ENCODE measurements around the gene MIPOL1.
A peak's percentile ranks its signal among the peaks of the same experiment; 100 is the strongest.
"Not testable (repeated sequence)": the region's sequence is repeated elsewhere in the genome, so short reads cannot be mapped to it uniquely, and the experiment has no call there.

The MIPOL1 gene

DNA sequence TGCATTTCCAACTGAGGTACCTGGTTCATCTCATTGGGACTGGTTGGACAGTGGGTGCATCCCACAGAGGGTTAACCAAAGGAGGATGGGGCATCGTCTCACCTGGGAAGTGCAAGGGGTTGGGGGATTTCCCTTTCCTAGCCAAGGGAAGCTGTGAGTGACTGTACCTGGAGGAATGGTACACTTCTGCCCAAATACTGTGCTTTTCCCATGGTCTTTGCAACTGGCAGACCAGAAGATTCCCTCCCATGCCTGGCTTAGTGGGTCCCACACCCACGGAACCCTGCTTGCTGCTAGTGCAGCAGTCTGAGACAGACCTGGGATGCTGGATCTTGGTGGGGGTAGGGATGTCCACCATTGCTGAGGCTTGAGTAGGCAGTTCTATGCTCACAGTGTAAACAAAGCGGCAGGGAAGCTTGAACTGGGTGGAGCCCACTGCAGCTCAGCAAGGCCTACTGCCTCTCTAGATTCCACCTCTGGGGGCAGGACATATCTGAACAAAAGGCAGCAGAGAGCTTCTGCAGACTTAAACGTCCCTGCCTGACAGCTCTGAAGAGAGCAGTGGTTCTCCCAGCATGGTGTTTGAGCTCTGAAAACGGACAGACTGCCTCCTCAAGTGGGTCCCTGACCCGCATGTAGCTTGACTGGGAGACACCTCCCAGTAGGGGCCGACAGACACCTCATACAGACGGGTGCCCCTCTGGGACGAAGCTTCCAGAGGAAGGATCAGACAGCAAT lies 9.7 kb upstream of the MIPOL1 start:
- not testable (repeated sequence) for DNase-seq

DNA sequence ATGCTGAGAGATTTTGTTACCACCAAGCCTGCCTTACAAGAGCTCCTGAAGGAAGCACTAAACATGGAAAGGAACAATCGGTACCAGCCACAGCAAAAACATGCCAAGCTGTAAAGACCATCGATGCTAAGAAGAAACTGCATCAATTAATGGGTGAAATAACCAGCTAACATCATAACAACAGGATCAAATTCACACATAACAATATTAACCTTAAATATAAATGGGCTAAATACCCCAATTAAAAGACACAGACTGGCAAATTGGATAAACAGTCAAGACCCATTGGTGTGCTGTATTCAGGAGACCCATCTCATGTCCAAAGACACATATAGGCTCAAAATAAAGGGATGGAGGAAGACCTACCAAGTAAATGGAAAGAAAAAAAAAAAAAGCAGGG lies 8.0 kb upstream of the MIPOL1 start:
- DNase-seq, result not testable (repeated sequence)

DNA sequence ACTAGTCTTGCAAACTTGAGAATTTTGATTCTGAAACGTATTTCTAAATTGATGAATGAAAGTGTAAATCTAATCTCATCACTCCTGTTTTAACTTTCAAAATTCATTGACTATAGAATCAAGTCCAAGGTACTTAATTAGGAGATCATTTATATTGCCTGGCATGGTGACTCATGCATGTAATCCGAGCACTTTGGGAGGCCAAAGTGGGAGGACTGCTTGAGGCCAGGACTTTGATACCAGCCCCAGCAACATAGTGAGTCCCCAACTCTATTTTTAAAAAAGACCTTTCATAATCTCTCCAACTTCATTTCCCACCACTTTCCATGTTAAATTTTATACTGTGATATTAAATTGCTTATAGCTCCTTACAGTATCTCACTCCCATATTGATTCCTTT lies 3.0 kb upstream of the MIPOL1 start:
- DNase-seq, result no peak

DNA sequence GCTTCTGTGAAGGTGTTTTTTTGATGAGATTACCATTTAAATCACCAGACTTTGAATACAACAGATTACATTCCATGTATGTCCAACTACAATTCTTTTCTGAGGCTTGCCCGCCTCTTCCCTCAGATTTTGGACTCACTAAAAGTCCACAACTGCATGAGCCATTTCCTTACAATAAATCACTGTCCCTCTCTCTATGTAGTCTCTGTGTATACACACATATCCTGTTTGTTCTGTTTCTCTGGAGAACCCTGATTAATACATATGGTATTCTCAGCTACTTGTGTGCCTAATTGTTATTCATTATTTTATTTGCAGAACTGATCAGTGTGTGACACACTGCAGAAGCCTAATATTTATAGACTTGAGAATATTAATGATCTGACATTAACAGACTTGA lies 2.4 kb upstream of the MIPOL1 start:
- DNase-seq, result no peak

DNA sequence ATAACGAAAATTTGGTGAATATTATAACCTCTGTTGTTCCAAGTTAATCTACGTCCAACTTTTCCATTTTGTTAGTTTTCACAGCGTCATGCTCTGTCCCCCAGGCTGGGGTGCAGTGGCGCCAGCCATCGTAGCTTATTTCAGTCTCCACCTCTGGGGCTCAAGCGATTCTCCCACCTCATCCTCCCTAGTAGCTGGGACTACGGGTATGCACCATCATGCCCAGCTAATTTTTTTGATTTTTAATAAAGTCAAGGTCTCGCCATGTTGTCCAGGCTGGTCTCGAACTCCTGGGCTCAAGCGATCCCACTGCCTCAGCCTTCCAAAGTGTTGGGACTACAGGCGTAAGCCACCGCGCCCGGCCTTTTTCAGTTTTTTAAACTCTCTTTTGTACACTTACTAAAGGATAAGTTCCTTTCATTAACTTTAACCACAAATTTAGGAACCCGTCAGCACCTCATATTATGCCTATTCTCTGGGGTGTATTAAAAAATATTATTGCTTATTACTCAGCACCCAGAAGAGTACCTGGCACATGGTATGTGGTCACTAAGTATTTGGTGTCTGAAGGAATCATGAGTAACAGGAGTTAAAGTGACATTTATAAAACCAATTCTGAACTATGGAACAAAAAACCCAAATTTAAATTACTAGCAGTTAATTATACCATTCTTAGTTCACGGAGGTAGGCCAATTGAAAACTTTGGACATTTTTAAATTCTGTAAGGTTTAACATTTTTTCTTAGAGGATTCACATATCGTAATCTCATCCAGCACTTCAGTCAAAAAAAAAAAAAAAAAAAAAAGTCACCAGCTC lies 925 bp upstream of the MIPOL1 start:
- DNase-seq, result no peak

DNA sequence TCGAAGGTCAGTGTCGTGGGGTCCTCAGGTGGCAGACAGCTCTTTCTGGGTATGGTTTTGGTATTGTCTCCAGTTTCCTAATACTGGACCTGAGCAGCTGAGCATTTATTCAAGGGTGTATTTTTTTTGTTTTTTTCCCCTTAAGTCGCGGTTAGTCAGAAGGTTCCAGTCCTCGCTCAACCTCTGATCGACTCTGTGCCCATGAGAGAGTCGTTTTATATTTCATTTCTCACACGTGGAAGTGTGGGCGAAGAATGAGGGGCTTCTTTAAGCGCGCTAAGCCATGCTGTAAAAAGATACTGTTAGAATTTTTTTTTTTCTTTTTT lies 499 bp downstream of the MIPOL1 start:
- DNase-seq, result no peak

DNA sequence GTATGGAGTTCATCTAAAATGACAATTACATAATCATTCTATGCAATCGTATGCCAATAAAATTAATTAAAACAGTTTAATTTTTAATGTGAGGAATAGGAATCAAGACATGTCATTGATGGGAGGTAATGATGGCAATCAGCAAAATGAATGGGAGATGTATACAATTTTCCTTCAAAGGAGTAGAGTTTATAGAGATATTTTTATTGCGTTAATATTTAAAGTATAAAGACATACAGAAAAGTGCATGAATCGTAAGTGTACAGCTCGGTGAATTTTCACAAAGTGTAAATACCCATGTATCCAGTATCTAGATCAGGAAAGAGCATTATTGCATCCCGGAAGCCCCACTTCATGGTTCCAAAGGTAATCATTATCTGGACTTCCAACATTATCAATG lies 1.2 kb downstream of the MIPOL1 start:
- DNase-seq, result no peak

DNA sequence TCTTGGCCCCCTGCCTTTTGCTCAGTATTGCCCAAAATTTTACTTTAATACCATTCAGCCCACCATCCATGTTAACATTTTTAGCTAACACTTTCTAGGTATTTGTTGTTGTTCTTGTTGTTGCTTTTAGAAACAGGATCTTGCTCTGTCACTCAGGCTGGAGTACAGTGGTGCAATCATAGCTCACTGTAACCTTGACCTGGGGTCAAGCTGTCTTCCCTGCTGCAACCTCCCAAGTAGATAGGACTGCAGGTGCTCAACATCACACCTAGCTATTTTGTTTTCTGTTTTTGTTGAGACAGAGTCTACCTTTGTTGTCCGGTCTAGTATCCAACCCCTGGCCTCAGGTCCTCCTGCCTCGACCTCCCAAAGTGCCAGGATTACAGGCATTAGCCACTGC lies 4.0 kb downstream of the MIPOL1 start:
- DNase-seq, result no peak

DNA sequence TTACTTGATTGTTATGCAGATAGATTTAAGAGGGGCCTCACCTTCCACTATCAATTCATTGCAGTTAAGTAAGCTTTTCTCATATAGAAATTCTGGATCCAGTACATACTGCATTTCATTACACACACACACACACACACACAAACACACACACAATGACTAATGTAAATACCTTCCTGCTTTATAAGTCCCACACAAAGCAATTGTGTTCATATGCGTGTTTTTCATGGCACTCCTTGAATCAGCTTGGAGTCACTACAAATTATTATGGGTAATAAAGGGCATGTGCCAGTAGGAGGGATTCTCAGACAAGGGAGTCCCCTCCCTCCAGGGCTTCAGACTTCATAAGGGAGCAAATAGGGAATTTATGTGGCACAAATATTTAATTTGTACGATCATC lies 4.5 kb downstream of the MIPOL1 start:
- no peak for DNase-seq

DNA sequence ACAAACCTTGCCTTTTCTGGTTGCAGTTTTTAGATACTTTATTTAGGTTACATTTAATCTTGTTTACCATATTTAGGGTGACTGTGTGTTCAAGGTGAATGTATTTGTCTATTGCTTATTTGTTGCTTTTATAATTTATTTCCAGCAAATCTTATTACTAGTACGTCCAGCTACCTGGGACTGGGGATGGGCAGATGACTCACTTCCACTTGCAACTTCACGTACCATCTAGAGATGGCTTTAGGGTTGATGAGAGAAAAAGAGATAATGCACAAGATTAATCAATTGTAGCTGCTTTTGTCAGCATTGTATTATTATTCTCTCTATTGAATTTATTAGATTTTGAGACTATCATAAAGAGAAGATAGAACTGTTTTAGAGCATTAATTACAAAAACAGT lies 5.1 kb downstream of the MIPOL1 start:
- DNase-seq, result no peak

DNA sequence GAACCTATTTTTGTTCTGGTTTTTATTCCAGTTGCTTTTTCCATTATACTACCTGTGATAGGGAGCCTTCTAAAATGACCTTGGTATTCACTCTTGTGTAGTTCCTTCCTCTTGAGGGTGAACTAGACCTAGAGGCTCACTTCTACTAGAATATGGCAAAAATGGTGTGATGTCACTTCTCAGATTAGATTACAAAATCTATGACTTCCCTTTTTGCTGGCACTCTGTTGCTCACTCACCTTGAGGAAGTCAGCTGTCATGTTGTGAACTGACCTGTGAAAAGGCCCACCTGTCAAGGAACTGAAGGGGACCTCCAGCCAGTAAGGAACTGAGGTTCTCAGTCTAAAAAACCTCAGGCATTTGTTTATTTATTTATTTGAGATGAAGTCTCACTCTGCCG lies 5.7 kb downstream of the MIPOL1 start:
- no peak for DNase-seq

DNA sequence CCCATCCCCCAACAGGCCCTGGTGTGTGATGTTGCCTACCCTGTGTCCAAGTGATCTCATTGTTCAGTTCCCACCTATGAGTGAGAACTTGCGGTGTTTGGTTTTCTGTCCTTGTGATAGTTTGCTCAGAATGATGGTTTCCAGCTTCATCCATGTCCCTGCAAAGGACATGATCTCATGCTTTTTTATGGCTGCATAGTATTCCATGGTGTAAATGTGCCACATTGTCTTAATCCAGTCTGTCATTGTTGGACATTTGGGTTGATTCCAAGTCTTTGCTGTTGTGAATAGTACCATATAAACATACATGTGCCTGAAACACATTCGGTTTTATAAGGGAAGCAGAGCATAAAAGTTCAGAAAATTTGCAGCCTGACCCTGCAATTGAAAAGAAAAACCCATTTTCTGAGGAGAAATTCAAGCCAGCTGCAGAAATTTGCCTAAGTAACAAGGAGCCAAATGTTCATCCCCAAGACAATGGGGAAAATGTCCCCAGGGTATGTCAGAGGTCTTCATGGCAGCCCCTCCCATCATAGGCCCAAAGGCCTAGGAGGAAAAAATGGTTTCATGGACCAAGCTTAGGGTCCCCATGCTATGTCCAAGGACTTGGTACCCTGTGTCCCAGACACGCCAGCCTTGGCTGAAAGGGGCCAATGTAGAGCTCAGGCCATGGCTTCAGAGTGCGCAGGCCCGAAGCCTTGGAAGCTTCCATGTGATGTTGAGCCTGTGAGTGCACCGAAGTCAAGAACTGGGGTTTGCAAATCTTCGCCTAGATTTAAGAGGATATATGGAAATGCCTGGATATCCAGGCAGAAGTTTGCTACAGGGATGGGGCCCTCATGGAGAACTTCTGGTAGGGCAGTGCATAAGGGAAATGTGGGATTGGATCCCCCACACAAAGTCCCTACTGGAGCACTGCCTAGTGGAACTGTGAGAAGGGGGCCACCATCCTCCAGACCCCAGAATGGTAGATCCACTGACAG lies 8.2 kb downstream of the MIPOL1 start:
- DNase-seq, result not testable (repeated sequence)

DNA sequence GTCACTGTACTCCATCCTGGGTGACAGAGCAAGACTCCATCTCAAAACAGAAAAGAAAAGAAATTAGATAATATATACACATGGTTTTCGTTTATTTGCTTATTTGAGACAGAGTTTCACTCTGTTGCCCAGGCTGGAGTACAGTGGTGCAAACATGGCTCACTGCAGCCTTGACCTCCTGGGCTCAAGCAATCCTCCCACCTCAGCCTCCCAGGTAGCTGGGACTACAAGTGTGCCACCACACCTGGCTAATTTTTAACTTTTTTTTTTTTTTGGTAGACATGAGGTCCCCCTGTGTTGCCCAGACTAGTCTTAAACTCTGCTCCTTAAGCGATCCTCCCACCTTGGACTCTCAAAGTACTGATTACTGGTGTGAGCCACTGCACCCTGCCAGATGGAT lies 11.9 kb downstream of the MIPOL1 start:
- DNase-seq, result not testable (repeated sequence)

DNA sequence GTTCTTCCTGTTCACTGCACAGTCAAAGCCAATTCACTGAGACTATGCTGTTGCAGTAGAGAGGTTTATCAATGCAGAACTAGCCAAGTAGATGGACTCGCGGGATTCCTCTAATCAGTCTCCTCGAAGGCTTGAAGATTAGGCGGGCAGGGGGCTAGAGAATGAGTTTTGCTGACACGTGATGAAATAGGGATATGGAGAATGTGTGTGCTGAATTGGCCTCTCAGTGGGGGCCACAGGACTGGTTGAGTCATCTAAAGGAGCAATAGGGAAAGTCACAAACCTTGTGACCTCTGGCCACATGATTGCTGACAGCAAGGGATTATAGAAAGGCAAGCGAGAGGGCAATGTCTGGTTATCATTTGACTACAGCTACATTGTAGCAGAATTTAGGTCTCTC lies 12.7 kb downstream of the MIPOL1 start:
- DNase-seq, result no peak

DNA sequence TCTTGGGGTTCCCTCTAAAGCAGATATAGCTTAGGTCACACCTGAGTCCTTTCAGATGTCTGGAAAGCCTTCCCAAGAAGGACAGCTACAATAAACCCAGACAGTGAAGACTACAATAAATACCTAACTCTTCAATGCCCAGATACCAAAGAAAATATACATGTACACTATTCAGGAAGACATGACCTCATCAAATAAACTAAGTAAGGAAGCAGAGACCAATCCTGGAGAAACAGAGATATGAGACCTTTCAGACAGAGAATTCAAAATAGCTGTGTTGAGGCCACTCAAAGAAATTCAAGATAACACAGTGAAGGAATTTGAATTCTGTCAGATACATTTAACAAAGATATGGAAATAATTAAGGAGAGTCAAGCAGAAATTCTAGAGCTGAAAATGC lies 15.3 kb downstream of the MIPOL1 start:
- DNase-seq, result no peak

DNA sequence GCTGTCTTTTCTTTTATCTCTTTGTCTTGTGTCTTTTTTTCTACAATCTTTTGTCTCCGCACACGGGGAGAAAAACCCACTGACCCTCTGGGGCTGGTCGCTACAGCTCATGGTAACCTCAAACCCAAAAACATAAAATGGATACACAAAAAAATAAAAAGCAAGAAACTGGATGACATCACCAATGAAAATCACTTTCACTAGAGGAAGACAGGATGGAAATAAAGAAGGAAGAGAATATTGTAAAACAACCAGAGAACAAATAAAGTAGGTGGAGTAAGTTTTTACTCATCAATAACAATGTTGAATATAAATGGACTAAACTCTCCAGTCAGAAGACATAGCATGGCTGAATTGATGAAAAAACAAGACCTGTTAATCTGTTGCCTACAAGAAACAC lies 17.6 kb downstream of the MIPOL1 start:
- no peak for DNase-seq

DNA sequence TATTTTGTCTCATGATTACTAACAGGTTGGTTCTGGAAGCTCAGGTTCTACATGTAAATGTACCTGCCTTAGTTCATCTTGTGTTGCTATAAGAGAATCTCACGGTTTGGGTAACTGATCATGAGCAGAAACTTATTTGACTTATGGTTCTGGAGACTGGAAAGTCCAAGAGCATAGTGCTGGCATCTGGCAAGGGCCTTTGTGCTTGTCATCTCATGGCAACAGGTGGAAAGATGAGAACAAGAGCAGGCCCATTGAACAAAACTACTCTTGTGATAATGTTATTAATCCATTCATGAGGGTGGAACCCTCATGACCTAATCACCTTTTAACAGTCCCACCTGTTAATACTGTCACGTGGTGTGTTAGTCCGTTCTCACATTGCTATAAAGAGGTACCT lies 23.3 kb downstream of the MIPOL1 start:
- no peak for DNase-seq

DNA sequence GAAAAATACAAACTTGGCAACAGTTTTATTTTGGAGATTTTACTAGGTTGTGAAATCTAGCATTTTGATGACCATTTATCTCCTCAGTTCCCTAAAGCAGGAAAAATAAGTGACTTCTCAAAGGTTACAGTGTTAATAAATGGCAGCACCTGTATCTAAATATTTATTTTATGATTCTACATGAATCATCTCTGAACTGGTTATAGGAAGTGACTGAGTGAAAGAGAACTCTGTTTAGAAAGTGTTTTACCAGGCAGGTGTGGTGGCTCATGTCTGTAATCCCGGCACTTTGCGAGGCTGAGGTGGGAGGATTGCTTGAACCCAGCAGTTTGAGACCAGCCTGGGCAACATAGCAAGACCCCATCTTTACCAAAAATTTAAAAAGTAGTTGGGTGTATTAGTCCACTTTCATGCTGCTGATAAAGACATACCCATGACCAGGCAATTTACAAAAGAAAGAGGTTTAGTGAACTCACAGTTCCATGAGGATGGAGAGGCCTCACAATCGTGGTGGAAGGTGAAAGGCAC lies 26.3 kb downstream of the MIPOL1 start:
- no peak for DNase-seq

DNA sequence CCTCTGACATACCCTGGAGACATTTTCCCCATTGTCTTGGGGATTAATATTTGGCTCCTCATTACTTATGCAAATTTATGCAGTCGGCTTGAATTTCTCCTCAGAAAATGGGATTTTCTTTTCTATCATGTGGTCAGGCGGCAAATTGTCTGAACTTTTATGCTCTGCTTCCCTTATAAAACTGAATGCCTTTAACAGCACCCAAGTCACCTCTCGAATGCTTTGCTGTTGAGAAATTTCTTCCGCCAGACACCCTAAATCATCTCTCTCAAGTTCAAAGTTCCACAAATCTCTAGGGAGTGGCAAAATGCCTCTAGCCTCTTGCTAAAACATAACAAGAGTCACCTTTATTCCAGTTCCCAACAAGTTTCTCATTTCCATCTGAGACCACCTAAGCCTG lies 27.9 kb downstream of the MIPOL1 start:
- not testable (repeated sequence) for DNase-seq

DNA sequence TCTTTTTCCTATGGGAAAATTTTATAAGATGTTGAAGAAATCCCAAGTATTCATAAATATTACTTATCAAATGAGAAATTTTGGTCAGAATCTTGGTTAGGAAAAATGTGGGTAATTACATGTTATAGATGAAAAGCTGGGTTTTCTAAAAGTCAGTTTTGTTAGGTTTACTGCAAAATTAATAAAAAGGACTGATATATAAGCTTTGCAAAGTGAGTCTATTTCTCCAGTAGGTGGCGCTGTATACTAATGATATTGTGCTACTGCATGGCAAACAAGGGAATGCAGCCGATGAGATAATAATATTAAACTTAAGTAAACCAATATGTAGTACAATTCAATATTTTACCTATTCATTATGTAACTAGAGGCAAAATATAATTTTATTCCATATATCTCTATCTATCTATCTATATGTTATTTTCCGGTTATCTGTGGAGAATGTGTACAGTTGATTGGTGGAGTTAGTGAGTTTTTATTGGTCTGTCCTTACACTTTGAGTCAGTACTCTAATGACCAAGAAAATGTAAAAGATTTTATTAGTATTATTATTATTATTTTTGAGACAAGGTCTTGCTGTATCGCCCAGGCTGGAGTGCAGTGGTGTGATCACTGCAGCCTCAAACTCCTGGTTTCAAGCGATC lies 32.9 kb downstream of the MIPOL1 start:
- peak; percentile 19 for DNase-seq

DNA sequence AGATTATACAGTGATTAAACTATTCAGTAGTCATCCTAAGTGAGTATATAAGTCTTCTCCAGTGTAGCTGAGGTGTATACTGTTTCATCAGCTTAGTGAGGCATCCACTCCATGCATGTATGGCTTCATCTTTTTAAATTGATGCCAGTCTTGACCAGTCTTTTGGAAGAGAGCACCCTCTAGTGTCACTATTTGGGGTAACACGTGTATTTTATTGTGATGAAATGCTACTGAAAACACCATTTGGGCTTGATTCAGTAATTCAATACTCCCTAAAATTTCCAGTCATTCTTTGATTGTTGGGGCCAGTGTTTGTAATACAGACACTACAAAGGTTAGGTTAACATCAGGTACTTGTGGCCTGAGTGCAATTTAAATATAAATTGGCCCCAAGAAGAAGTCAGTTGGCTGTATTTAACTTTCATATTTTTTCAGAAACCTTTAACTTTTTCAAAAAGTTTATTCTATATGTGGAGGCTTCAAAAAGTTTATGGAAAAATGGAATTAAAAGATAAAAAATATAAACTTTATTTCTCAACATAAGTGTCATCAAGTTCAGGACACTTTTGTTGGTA lies 35.3 kb downstream of the MIPOL1 start:
- peak; percentile 63 for DNase-seq

DNA sequence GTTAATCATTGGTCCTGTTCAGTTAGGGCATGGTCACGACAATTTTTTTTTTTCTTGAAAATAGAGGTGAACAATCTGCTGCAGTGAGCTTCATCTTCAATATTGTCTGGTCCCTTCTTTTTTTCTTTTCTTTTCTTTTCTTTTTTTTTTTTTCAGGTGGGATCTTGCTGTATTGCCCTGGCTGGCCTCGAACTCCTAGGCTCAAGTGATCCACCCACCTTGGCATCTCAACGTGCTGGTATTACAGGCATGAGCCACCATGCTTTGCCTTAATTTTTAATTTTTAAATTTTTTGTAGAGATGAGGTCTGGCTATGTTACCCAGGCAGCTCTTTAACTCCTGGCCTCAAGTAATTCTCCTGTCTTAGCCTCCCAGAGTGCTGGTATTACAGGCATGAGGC lies 36.5 kb downstream of the MIPOL1 start:
- no peak for DNase-seq
